Activated T-helper 9 cell treated with anti-CD3 and anti-CD28 coated beads, Interleukin-2, amount 50 U/mL, for 16 hours (primary cell): Measurements from ENCODE around the gene MAPT.
"Not testable (repeated sequence)": the region's sequence is repeated elsewhere in the genome, so short reads cannot be mapped to it uniquely, and the experiment has no call there.

Experiments used
- DNase-seq: peaks from one replicate; pipeline ENCODE4 v3.0.0-alpha.2; 2020; ENCODE audit warnings: low read depth

MAPT gene

DNA sequence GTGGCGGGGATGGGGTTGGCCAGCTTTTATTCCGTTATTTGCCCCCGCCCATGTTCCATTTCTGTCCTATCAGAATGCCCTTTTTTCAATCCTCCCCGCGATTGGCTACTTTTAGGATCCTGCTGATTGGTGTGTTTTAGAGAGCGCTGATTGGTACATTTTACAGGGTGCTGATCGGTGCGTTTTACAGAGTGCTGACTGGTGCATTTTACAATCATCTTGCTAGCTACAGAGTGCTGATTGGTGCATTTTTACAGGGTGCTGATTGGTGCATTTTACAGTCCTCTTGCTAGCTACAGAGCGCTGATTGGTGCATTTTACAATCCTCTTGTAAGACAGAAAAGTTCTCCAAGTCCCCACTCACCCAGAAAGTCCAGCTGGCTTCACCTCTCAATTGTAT lies 32.2 kb upstream of the MAPT start:
- DNase-seq = not testable (repeated sequence)

DNA sequence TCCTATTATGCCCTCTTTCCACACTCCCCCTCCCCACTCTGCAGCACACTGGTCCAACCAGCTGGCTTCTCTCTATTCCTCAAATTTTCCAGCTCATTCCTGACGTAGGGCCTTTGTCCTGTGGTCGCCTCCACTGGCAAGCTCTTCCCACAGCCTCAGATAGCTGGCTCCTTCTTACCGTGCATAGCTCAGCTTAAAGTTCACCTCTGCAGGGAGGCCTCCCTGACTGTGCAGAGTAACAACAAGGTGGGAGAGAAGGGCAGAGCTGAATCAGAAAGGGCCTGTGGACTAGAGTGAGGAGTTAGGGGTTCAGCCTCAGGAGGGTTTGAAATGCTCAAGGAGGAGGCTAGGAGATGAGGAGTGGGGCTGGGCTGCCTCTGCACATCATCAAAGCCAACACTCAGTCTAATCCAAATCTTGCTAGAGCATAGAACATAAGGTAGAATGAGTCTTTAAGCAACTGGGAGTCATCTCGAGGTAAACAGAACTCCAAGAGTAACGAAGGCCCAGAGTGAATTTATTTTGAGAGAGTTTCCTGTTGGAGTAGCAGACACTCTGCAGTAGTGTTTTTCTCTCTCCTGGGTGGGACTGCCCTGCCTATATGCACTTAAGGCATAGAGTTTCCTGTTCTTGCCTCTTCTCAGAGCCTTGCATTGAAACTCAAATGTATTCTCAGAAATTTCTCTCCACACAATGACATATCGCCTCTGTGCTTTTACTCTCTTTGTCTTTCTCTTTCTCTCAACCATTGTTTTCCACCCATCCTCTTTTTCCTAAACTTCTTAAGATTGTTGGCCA lies 30.3 kb upstream of the MAPT start:
- no peak for DNase-seq

DNA sequence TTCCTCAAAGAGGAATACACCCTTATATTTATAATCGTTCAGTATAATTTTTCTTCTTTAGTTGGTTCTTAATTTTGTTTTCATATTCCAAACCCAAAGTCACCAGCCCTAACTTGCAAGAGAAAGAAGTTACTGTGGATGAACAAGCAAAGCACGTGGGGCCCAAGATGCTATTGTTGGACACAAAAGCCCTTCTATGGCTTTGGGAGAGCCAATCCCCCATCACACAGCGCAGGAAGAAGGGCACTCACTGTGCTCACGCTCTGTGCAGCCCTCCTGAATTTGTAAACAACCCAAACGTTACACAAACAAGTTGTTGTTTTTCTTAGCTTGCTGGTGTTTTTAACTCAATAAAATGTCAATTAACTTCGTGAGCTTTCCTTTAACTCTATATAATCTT lies 27.2 kb upstream of the MAPT start:
- DNase-seq = no peak

DNA sequence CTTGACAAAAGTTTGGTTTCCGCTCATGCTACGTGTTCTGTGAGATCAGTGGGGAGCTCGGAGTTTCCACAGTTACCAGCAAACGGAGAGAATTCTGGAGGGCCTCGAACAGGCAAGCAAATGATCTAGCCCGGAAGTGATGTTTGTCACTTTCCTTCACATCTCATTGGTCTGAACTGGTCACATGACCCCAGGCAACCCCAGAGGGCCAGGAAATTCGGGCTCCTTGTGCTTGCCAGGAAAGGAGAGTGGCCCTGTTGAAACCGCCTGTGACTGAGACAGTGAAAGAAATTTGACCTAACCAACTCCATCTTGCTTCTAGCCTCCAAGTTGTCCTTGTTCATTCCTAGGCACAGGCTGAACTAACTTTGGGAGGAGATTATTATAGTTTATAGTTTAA lies 26.7 kb upstream of the MAPT start:
- DNase-seq = no peak

DNA sequence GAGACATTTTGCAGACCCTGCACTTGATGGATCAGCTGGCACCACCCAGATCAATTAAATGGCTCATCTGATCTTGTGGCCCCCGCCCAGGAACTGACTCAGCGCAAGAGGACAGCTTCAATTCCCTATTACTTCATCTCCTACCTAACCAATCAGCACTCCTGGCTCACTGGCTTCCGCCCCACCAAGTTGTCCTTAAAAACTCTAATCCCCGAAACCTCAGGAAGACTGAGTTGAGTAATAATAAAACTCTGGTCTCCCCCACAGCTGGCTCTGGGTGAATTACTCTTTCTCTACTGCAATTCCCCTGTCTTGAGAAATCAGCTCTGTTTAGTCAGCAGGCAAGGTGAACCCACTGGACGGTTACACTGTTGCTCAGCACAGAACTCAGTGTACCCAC lies 26.1 kb upstream of the MAPT start:
- DNase-seq = no peak

DNA sequence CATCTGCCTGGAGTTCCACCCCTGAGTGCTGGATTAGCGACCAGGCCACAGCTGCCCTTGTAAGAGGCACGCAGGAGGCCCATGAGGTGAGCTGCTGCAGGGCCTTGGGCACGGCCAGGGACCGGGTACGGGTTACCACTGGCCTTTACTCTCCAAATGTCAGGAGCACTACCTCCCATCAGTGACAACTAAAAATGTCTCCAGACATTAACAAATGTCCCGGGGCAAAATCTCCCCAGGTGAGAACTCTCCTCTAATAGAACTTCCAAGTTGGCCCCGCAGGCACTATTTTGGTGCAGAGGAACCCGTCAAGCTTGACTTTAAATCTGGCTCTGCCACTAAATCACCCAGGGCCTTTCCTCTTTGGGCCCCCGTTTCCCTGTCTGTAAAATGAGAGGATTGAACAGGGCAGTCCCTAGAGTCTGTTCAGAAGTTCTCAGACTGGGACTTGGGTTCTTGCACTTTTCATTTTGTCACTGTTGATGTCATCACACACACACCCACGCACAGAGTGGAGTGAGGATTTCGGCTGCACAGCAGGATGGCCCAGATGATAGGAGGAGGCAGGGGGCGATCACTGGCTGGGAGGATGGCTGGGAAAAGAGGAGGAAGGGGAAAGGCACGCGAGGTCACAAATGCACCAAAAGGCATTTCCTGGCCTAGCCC lies 24.5 kb upstream of the MAPT start:
- DNase-seq = no peak

DNA sequence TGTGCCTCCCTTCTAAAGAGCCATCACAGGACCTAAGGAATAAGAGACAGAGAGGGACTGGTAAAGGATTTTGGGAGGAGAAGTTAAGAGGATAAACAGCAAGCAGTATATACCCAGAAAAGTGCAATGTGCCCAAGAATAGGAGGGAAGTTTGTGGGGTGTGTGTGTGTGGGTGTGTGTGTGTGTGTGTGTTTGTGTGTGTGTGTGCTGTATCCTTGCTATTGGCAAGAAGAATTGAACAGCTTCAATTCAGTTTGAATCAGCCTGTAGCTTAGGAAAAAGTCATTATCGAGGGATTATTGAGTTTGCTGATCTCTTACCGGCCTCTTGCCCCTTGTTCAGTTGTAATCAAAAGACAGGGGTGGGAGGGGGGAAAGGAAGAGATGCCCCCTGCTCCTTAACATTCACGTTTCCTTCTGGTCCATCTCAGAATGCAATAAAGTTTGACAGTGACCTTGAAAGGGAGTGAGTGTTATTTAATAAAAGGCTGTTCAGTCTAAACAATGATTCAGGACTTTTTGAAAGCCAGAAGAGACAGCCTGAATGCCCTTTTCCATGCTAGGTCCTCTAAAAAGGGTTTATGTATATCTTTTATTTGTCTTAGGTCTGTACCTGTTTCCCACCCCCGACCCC lies 23.9 kb upstream of the MAPT start:
- DNase-seq = no peak

DNA sequence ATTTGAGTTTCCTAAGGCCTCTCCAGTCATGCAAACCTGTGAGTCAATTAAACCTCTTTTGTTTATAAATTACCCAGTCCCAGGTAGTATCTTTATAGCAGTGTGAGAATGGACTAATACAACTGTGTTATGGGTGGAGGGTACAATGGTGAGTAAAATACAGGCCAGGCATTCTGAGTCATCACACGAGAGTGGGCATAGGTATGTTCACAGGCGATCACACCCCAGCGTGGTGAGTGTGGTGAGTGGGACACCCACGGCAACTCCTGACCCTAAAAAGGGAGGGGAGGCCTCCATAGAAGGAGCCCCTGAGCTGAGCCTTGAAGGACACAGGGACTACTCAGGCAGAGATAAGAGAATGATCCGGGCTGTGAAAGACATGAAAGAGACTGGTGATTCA lies 22.6 kb upstream of the MAPT start:
- no peak for DNase-seq

DNA sequence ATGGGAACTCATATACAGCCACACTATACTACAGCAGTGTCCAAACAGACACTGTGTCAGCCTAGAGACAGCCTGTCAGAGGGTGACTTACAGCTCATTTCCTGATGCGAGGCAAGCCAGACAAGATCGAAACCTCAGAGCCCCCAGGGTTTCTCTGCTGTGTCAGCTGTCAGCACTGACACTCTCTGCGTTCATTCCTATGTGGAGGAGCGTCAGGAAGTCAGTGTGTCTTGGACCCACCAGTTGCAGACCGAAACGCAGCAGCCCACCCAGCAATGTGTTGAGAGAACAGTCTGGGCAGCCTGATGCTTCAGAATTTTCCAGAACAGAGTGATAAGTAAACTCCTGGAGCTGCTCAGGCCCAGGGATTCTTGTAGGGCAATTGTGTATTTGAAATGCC lies 20.6 kb upstream of the MAPT start:
- DNase-seq = no peak

DNA sequence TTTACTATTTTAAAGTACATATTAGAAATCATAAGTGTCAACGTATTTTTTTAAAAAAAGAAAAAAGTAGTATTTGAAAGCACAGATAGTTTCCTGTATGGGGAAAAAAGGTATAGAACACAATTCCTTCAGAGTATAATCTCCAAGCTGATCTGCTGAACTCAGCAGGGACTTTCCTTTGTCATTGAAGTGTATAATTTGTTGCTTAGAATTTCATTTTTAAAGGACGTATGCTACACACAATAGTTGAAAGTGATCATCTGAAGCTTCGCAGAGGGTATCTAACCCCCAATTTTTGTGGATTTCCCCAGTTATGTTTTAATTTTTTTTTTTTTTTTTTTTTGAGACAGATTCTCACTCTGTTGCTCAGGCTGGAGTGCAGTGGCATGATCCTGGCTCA lies 20.2 kb upstream of the MAPT start:
- DNase-seq = no peak

DNA sequence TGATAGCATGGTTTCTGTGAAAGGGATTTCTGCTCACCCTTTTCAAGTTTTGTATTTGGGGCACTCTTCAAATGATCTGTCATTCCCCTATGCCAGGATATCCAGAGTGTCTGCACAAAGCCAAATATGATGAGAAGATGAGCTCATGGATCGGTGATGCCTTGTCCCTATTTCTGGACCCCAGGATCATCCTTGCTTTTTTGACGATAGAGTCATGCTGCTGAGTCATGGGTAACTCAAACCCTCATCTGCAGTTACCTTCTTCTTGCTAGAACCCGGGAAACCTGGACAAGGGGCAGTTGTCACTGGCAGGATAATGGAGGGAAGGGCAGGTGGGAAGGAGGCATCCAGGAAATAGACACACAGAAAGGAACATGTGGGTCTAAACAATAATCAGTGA lies 17.8 kb upstream of the MAPT start:
- DNase-seq = no peak

DNA sequence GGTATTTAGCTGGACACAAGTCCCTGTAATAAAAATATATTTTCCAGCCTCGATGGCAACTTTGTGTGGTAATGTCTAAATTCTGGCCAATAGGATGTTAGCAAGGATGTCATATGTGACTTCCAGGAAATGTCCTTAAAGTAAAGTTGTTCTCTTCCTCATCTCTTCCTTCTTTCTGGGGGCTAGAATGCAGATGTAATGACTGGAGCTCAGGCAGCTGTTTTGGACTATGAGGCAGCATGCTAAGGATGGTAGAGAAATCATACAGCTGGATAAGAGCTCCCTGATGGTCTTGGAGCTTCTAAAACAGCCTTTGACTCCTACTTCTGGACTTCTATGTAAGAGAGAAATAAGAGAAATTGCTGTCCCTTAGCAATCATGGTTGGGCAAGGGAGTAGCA lies 16.9 kb upstream of the MAPT start:
- DNase-seq = no peak

DNA sequence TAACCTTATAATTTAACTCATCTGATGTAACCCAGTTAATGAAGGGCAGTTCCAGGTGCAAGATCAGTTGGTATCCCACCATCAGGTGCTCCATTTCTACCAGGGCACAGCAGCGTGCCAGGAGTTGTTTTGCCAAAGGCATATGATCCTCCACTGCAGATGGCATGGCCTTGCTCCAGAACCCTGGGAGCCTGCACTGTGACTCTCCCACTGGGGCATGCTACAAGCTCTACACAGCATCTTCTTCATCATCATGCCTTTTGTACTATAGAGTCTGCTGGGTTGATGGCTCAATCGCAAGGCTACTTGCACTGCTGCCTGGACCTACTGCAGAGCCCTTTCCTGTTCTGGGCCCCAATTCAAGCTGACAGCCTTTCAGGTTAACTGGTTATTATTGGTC lies 11.3 kb upstream of the MAPT start:
- no peak for DNase-seq

DNA sequence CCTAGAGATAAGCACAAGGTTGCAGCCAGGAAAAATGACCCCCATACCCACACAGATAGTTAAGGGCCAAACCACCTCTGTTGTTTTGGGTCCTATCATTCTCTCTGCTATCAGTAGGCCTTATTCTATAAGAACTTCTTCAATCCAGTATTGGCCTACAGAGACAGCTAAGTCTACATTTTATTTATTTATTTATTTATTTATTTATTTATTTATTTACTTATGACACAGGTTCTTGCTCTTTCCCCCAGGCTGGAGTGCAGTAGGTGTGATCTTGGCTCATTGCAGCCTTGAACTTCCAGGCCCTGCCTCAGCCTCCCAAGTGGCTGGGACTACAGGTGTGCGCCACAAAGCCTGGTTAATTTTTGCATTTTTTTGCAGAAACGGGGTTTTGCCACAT lies 7.5 kb upstream of the MAPT start:
- DNase-seq = no peak

DNA sequence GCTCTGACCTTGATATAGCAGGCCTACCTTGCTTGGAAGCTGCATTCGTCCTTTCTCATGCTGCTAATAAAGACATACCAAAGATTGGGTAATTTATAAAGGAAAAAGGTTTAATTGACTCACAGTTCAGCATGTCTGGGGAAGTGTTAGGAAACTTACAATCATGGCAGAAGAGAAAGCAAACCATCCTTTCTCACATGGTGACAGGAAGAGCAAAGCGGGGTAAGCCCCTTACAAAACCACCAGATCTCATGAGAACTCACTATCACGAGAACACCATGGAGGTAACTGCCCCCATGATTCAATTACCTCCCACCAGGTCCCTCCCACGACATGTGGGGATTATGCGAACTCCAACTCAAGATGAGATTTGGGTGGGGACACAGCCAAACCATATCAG lies 6.0 kb upstream of the MAPT start:
- no peak for DNase-seq

DNA sequence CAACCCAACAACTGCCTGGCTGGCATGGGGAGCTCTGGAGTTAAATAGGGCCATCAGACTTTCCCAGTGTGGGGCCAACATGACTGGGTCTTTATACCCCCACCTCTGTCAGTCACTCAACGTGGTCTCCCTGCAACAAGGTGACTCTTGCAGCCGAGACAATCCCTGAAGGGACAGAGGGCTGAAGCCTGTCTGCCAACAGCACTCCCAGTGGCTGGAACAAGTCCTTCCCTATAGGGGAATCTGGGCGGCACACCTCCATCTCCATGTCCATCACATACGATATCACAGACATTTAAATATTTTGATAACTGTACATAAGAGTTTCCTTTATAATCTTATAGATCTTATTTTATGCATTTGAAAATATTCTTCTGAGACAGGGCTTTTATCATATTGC lies 4.8 kb upstream of the MAPT start:
- no peak for DNase-seq

DNA sequence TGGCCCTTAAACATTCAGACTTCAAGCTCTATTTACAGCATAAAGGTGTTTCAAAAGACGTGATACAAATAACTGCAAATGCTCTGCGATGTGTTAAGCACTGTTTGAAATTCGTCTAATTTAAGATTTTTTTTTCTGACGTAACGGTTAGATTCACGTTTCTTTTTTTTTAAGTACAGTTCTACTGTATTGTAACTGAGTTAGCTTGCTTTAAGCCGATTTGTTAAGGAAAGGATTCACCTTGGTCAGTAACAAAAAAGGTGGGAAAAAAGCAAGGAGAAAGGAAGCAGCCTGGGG lies 681 bp upstream of the MAPT start:
- no peak for DNase-seq

DNA sequence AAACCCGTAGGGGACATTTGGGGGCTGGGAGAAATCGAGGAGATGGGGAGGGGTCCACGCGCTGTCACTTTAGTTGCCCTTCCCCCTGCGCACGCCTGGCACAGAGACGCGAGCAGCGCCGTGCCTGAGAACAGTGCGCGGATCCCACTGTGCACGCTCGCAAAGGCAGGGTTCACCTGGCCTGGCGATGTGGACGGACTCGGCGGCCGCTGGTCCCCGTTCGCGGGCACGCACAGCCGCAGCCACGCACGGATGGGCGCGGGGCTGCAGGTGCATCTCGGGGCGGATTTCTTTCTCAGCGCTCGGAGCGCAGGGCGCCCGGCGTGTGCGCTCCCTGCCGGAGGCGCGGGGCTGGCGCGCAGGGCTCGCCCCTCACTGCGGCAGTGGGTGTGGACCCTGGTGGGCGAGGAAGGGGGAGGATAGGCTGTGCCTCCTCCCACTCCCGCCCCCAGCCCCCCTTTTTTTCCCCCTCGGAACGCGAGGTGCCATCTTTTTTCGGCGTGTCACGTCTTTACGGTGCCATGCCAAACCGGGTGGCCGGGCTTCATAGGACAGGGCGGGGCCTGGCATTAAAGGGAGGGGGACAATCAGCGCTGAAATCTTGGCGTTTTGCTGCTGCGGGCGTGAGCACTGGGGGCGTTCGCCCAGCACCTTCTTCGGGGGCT lies 1.1 kb downstream of the MAPT start:
- no peak for DNase-seq

DNA sequence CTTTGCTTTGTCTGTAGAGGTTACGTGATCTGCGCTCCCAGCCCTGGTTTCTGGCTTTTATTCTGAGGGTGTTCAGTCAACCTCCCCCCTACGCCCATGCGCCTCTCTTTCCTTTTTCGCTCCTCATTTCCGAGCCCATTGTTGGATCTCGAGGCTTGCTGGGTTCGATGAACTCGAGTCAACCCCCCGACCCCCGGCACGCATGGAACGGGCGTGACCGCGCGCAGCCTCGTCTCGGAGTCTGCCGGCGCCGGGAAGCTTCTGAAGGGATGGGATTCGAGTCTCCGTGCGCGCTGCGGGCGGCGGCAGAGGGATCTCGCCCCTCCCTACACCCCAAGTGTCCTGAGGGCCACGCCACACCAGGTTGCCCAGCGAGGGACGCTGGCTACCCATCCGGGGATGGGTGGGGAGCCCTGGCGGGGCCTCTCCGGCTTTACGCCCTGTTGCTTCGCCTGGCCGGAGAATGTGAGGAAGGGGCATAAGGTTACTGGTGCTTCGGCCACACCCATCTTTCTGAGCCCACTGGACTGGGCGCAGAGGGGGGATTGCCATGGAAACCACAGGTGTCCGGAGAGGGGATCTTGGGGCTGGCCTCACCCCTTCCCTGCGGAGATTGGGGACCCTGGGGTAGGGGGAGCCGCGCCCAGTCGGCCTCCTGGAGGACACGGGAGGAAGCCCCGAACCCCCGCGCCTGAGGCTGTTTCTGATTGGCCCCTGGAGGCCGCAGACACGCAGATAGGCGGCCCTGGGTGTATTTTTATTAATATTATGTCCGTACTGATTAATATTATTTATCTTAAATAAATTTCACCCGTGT lies 1.8 kb downstream of the MAPT start:
- DNase-seq = no peak

DNA sequence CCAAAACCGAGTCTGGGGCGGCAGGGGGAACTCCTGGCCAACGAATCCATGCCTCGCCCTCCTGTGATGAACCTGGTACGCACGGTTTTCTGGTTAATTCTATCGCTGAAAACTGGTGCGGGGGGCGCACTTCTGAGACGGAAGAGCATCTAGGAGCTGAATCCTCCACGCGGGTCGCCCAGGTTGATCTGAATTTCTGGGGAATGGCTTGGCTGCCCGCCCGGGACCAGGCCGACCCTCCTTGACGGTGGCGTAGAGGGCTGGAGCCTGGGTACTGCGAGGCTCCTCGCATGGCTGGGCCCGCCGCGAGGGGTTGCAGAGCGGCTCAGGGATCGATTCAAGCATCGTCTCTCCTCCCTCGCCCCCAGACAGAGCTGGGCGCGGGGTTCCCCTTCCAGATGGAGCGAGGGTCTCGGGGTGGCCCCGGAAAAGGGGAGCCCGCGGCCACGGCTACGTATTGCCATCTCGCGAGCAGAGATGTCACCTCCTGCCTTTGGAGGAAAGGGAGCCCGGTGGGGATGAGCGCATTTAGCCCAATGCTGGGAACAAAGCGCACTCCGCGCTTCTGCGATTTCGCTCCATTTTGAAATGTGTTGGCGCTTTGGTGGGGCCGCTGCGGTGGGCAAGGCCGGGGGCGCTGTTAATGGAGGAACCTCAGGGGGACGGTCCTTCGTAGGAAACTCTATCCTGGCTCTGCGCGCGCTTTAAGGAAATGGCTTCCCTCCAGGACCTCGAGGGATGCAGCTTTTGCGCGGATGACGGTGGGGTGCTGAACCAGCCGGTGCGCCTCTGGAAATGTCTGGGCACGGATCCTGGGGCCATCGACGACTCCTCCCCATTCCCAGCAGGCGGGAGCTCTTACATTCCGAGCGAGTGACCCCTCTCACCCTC lies 2.7 kb downstream of the MAPT start:
- no peak for DNase-seq

DNA sequence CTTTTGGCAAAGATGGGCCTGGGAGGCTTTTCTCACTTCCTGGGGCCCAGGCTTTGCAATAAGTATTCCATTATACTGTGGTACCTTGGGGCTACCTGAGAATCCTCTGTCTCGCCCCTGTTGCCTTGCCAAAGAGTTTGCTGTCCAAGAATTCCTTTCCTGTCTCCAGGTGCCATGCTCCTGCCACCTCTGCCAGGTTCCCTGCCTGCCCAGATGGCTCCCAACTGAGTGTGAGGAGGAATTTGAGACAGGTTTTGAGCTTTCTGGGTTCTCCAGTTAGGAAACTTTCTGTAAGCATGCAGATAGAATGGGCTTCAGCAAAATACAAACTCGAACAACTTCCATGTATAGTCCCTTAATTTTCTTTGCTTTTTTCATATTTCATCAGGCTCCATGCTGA lies 5.8 kb downstream of the MAPT start:
- DNase-seq = no peak
